T-helper 2 cell (primary cell): ENCODE data around the gene DPPA2.
"Not testable (repeated sequence)": the region's sequence is repeated elsewhere in the genome, so short reads cannot be mapped to it uniquely, and the experiment has no call there.

Experiments used
- DNase-seq, 5 experiments: peaks; one replicate each; pipeline versions ENCODE4 v3.0.0 to v3.0.0-alpha.2; 2012 to 2022
- total RNA-seq, 2 donors: gene quantifications; one replicate each; lab custom pipeline; 2026; lab: John Stamatoyannopoulos, UW

DPPA2 gene, protein sequence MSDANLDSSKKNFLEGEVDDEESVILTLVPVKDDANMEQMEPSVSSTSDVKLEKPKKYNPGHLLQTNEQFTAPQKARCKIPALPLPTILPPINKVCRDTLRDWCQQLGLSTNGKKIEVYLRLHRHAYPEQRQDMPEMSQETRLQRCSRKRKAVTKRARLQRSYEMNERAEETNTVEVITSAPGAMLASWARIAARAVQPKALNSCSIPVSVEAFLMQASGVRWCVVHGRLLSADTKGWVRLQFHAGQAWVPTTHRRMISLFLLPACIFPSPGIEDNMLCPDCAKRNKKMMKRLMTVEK
- 0 reads per million in 2 donors for total RNA-seq

DNA sequence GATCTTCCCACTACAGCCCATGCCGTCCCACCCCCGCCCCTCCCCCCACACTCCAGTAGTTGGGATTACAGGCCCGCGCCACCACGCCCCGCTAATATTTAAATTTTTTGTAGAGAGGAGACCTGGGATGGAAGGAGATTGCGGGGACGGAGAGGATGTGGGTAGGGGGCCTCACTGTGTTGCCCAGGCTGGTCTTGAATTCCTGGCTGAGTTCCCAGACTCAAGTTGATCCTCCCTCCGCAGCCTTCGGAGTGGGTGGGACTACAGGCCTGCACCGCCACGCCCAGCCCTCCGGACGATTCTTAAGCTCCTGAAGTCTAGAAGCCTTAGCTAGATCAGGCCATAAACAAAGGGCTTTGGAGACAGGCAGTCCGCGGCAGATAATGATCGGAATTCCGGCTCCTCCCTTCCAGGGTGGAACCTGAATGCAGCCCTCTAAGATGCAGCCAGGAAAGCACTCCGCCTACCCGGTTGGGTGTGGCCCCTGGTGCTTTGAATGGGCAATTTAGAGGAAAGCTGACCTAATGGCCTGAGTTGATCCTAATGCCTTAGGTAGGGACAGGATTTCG lies at the start of gene DPPA2:
DPPA2 (minus strand) TSS at position 356 of the 569 bp plus-strand sequence. CDS start 1,975 bp downstream, outside the sequence.
- no peak for DNase-seq

DNA sequence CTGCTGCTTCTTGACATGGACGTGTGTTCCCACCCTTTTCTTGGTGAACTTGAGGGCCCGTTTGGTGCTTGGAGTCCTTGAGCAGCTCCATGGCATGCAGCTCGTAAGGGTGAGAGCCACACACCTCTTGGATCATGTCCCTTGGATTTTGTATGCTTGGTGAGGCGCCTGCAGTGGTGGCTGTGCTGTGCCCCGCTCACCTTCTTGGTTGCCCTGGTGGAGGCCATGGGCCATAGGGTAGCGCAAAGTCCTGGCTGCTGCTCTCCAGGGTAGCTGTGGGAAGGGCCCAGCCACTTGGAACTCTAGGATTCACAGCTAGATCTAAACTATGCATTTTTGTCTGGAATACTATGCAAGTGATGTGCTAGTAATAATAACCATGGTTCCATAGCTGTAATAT lies 47.8 kb upstream of the DPPA2 start:
- no peak for DNase-seq

DNA sequence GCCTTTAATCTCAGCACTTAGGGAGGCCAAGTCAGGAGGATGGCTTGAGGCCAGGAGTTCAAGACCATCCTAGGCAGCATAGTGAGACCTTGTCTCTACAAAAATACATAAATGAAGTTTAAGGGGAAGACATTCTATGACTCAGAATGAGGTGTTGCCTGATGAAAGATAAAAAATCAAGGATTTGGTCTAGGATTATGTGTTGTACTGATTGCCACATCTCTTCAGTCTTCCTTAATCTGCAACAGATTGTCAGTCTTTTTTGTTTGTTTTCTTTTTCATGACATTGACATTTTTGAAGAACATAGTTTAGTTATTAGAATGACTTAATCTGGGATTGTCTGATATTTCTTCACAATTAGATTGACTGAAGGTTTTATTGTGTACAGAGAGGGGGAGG lies 47.3 kb upstream of the DPPA2 start:
- no peak for DNase-seq

DNA sequence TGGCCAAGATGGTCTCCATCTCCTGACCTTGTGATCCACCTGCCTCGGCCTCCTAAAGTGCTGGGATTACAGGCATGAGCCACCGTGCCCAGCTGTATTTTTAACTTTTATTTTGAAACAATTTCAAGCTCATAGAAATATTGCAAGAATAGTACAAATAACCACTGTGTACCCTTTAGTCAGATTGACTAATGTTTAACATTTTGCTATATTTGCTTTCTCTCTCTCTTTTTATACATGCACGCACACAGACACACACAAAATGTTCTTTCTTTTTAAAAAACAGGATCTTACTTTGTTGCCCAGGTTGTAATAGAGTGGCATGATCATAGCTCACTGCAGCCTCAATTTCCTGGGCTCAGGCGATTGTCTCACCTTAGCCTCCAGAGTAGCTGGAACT lies 46.5 kb upstream of the DPPA2 start:
- DNase-seq, result no peak

DNA sequence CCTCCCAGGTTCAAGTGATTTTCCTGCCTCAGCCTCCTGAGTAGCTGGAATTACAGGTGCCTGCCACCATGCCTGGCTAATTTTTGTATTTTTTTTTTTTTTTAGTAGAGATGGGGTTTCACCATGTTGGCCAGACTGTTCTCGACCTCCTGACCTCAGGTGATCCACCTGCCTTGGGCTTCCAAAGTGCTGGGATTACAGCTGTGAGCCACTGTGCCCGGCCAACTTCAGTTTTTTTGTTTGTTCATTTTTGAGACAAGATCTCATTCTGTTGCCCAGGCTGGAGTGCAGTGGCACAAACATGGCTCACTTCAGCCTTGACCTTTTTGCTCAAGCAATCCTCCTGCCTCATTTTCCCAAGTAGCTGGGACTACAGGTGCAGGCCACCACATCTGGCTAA lies 42.5 kb upstream of the DPPA2 start:
- not testable (repeated sequence) for DNase-seq

DNA sequence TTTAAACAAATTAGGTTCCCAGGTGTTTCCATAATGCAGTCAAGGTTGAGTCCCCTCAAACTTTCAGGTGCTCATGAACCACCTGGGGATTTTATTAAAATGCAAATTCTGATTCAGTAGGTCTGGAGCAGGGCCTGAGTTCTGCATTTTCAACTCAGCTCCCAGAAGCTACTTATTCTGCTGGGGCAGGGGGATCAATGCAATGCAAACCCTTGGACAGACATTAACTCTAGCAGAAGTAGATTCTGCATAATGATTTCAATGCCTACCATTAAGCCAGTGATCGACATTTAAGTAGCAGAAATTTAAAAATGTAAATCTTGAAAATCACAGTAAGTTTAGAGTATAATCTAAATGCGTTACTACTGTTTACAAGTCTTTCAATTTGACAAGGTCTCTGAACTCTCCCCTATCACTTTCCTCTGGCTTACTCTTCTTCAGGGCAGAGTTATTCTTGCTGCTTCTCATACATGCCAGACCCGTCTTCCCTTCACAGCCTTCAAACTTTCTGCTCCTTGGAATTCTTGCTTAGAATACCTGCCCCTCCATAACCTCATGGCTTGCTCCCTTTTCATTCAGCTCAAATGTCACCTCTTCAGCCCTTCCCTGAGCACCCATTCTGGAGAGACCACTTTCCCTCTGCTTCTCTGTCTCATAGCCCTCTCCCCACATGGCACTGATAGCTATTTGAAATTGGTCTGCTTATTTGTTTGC lies 40.3 kb upstream of the DPPA2 start:
- DNase-seq, result no peak

DNA sequence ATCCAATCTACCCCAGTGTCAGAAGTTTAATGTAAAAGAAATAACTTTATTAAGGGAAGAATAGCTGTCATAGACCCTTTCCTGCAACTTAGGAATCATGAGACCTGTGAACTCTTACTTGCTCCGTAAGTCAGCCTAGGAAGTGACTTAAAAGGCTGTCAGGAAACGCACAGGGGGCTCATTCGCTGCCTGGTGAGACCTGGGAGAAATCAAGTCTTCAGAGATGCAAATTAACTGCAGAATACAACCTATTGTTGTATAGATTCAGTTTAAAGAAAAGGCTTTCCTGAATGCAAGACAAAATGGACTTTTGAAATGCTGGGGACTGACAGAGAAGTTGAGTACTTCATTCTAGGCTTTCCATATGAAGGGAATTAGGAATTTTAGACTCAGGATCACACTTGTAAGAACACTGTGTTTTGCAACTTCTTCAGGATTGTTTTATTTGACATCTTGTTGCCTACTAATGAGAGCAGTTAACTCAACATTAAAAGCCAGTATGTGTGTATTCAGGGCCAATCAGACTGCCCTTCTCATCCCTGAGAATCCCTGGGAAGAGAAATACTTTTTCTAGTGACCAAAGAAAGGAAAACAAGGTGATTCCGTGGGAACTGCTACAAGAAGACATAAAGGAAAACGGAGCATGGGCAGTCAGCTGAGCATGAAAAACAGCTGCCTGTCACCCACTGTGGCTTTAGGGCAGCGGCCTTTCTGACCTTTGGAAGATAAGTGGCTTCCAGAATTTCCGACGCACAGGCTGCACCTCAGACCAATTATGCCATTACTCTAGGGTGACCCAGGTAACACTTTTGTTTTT lies 39.5 kb upstream of the DPPA2 start:
- DNase-seq, result no peak

DNA sequence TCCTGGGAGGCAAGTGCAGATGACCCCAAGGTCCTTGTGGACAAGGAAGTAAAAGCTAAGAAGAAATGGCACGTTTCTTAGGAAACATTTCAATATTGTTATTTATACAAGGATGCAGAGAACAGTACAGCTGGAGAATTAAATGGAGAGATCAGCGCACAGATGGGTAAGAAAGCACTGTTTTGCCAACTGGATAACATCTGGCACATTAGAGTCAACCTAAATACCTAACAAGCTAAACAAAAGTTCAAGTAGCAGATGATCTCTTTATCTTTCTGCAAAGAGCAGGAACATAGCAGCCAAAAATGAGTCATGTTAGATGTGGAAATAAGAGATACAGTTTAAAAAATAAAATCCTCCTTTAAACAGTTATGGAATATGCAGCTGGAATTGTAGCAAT lies 36.7 kb upstream of the DPPA2 start:
- no peak for DNase-seq

DNA sequence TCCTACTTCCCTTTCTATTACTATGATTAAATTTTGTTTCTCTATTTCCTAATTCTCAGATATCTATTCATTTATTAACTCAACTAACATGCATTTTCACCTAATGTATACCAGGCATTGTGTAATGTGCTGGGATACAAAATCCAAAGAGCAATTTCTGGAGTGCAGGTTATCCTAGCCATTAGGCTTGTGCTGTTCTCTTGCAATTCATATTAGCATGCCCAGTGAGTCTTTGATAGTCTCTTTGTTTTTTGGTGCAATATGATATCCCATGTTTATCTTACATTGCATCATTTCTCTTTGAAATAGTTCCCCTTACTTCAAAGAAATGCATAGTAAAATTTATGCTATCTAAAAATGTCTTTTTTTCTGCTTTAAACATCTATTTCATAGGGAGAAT lies 34.9 kb upstream of the DPPA2 start:
- no peak for DNase-seq

DNA sequence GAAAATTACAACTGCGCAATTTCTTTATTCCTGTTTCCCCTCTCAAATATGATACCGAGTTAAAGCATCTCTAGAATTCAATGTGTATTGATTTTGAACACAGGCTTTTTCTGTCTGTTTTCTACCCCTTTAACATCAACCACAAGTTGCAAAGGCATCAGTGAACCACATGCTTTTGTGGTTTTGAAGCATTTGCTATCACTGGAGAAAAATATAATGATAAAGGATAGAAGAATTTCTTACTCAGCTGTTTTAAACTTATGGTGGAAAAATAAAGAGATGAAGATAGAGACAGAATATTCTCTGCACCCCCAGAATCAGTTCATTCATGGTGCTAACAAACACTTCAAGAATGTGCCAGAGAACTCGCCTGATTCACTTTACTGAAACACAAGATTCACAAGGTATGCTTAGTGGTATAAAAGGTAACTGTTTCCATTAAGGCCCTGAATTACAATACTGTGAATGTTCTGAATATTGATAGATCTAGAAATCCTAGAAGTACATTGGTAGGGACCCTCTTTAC lies 30.5 kb upstream of the DPPA2 start:
- no peak for DNase-seq

DNA sequence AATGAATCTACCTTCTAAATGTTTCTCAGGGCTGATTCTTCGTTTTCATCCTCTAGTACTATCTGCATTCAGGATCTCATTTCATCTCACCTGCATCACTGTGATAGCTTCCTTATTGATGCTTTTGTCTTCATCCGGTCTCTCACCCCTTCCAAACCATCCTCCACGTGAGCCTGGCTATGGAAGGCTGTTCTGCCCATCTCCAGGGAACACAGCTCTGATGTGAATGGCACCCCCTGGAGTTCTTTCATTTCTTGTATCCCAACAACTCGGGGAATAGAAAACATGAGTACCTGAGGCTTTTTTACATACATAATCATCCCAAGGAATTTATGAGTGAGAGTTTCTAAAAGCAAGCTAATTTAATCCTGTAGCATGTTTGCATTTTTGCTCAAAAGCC lies 29.8 kb upstream of the DPPA2 start:
- DNase-seq, result no peak

DNA sequence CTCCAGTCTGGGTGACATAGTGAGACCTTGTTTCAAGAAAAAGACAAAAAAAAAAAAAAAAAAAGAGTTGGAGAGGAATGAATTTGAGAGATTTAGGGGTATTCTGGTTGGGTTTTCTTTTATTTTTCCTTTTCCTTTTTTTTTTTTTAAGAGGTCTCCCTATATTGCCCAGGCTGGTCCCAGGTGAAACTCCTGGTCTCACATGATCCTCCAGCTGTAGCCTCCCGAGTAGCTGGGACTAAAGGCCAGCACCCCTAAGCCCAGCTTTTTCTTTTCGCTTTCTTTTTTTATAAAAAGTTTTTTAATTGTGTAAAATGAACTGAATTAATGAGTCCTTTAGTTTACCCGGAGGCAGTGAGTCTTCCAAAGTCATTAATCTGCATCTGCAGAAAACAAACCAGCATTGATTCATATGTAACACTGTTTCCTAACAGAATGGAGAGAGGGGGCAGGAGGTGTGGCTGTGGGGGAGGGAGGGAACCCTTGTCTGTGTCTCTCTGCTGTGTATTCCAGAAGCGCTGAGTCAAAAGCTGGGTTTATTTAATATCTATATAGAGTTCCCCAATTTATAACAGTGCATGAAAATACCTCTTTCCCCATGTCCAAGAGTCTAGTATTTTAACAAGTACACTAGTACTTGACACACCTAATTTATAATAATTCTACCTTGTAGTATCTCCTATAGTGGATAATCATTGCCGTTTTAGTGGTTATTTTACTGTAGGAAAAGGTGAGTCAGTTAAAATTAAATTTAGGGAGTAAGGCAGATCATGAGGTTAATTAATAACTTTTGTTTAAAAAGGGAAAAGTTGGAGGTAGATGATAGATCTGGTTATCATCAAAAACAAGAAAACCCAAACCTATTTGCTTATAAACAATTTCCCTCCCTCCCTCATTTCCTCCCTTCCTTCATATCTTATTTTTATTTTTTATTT lies 23.7 kb upstream of the DPPA2 start:
- DNase-seq, result no peak

DNA sequence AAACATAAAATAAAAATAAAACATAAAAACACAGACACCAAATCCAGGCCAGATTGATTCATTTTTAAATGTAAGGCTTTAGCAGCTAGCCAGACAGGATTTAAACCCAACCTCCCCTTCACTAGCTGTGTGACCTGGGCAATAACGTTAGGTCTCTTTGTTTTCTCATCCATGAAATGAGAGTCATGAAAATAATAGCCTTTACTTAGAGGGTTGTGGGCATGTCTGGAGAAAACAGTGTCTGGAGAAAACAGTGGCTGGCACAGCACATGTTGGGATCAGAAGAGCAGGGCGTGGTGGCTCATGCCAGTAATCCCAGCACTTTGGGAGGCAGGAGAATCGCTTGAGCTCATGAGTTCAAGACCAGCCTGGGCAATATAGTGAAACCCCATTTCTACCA lies 22.9 kb upstream of the DPPA2 start:
- no peak for DNase-seq

DNA sequence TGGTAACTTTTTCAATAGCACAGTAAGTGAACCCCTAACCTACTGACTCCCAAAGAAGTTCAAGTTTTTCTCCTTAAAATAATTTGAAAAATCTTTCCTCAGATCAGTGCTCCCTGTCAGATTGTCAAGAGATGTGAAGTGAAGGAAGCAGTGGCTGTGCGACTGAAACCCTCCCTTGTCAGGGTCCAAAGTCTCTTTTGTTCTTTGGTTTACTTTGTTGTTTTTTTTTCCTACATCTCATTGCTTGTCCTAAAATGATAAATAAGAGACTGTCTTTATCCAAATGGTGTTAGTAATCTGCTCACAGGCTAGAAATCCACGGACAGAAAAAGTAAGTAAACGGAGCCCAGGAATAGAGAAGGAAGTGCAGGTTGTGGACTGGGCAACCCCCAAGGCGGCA lies 22.0 kb upstream of the DPPA2 start:
- DNase-seq, result no peak

DNA sequence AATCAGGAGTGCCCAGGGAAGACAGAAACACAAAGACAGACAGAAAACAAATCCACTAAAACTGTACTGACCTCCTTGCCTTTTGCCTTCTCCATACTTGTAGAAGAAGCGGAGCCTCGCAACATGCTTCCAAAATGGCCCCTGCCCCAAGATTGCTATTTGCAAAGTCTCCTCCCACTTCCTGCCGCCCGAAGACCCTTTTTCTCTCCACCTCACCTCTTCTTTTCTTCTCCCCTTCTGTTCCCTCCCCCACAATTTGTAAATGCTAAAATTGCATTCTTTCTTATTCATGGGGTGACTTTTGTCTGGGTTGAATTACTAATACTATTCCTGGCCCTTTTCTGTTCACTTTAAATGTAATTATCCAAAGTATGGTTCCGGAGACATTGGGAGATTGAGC lies 21.1 kb upstream of the DPPA2 start, which contains the start of gene DPPA4:
DPPA4 (minus strand) TSS at position 154 of the 400 bp plus-strand sequence; CDS start at position 125, 29 bp downstream.
- no peak for DNase-seq

DNA sequence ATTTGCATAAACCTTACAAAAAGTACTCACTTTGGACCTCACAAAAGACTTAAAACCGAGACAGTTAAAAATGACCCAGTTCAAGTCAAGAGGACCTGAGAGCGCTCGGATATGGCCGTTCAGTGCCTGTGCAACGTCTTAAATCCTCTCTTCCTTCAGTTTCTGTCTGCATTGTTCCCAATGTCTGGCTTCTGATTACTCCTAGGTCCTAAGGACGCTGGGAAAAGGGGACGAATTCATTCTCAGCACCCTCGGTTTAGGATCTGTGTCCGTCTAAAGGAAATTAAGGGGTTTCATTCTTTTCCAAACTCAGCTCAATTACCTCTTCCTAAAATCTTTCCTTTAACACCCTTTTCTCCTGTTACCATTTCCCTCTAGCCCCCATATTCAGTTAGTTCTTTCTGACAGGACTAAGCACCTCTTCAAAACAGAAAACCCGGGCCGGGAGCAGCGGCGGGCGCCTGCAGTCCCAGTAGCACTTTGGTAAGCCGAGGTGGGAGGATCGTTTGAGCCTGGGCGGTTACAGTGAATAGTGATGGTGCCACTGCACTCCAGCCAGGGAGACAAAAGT lies 20.1 kb upstream of the DPPA2 start:
- DNase-seq, result peak in 1 of 5 experiments; percentile 7

DNA sequence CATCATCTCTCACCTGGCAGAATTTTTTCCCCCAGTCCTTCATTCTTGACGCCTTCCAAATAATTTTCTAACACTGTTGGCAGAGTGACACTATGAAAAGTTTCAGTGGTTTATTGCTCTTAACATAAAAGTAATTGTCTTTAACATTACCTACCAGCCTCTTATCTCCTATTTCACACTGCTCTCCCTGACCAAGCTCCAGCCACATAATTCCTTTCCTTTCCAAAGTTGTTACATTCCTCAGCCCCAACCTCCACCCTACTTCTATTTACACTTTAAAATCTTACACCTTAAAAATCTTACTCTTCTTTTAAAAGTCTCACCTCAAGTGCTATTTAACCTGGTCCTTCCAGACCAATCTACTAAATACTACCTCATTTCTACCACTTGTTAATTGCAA lies 18.3 kb upstream of the DPPA2 start:
- DNase-seq, result no peak

DNA sequence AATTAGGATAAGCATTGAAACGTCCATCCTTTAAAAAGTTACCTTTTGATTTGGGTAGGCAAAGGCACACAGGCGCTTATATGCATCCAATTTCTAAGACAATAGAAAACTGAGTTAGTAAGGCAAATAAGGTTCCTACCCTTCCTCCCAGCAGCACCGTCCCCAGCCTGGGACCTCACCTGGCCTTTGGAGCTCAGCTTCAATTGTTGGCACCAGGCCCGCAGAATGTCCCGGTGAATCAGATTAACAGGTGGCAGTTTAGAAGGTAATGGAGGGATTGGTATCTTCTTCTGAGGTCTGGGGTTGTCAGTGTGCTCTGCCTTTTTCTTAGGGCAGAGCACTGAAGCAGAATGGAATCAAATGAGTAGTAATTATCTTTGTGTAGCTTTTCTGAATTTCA lies 15.4 kb upstream of the DPPA2 start:
- no peak for DNase-seq

DNA sequence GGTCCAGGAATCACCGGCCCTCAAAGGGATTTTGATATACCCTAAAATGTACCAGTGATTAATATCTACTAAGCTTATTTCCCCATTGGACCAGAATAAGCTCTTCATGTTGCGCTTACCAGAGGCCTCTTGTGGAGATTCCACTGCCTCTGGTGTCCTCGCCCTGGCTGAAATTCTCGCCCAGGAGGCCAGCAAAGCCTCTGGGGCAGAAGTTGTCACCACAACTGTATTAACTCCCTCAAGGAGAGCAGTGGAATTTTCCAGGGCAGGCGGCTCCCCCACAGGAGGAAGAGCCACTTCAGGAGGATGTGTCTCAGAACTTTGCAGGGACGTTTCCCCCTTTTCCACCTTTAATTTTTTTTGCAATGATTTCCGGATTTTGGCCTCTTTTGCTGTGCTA lies 14.1 kb upstream of the DPPA2 start:
- DNase-seq, result no peak

DNA sequence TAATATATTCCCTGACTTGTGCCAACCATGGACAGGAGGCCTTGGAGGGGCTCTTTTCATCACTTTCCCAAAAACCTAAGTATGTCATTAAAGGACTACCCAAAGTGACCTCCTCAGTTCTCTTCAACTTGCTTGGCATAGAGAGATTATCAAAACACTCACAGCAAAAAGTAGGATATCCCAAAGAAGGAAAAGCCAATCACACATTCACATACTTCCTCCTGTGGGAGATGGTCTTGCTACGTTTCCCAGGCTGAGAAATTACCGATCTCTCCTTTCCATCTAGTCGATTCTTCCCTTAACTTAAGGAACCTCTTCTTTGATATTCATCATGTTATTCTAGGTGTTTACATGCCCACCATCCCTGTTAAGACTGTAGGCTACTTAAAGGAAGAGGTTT lies 11.9 kb upstream of the DPPA2 start:
- DNase-seq, result no peak

DNA sequence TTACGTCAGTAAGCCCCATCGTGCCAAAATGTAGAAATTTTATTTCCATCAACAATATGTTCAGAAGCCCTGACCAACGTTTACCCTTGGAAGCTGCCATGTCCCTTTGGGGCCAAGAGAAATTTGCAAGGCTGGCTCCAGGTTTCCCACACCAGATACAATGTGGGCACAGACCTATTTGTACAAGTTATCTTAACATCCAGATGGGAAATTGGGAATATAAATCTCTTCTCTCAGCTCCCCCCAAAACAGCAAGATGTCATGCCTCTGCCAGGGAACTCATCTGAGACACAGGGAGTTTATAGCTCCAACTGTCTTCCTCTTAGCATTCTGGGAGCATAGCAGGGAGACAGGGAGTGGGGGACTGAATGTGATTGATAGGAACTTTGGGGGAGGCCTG lies 9.3 kb upstream of the DPPA2 start:
- DNase-seq, result no peak
